ENCODE measurements around the gene EDAR. TPM values are rescaled to one million over a fixed set of nuclear protein-coding genes. Genes with fewer than 3 reads are reported as not detected.

The EDAR gene
- total and polyA plus RNA-seq, 2 of the 4 experiments (the other 2 are of a cell fraction): not detected

GRCh38 chr2:109018452-109018851, 29.4 kb upstream of the EDAR start:
- DNase-seq (no peak), ATAC-seq (ENCODE audit: low read depth) (no peak)
- H2AK9ac ChIP-seq (replicated peaks; ENCODE audit: low read depth, low read length, poor library complexity): no peak overlapping the region
- no peak overlapping the region for H2AK5ac ChIP-seq (ENCODE audit: low read depth, low read length)
- H3K27me3 ChIP-seq (ENCODE audit: control insufficient read depth, insufficient read depth, low read length): peaks cover 63% of the 10 kb centered on the region
- 92% methylated on average over 4 of the region's 5 CpGs; no CpG with 5 or more reads in 1 of the 2 experiments for WGBS, 2 experiments (ENCODE audit: extremely low coverage in 2 of 2, insufficient read length in 1 of 2)
- H3K9ac ChIP-seq (ENCODE audit: low read depth, low read length): no peak overlapping the region
- dilution Hi-C loops (cut with HindIII; ENCODE audit: low sequenced_read_pairs, unreplicated experiment): no loop called here
- no peak overlapping the region for H3K4me2 ChIP-seq (ENCODE audit: low read depth, low read length)
- no peak overlapping the region for H2AFZ ChIP-seq (replicated peaks; ENCODE audit: low read length, poor library complexity)
- H3K4me1 ChIP-seq (ENCODE audit: control insufficient read depth, insufficient read depth, low read length): no peaks in the 10 kb centered on the region
- H3K4ac ChIP-seq (ENCODE audit: low read depth, low read length): no peak overlapping the region
- H3K9me1 ChIP-seq (ENCODE audit: insufficient read depth, low read length): no peaks in the 10 kb centered on the region
- no peak overlapping the region for H3K4me3 ChIP-seq (ENCODE audit: insufficient read depth, low read depth, low read length)
- in situ Hi-C loops (cut with MboI; ENCODE audit: low sequenced_read_pairs): no loop called here
- TF ChIP-seq MXI1 (IDR thresholded peaks at IDR 0.05; ENCODE audit: borderline replicate concordance, low read depth, low read length) (no peak), BHLHE40 (IDR thresholded peaks at IDR 0.05; ENCODE audit: low read depth, low read length) (no peak), RAD21 (IDR thresholded peaks at IDR 0.05; ENCODE audit: low read length) (no peak), SMC3 (IDR thresholded peaks at IDR 0.05; ENCODE audit: low read depth, low read length) (no peak), POLR2A (IDR thresholded peaks at IDR 0.05; ENCODE audit: low read depth, low read length) (no peak), FOS (IDR thresholded peaks at IDR 0.05; ENCODE audit: low read depth, low read length) (no peak), USF2 (IDR thresholded peaks at IDR 0.05; ENCODE audit: low read depth, low read length) (no peak), RCOR1 (IDR thresholded peaks at IDR 0.05; ENCODE audit: insufficient replicate concordance, low read length) (no peak), NFE2L2 (IDR thresholded peaks at IDR 0.05; ENCODE audit: low read depth, low read length) (no peak), MAZ (IDR thresholded peaks at IDR 0.05; ENCODE audit: borderline replicate concordance, low read depth, low read length) (no peak), CEBPB (IDR thresholded peaks at IDR 0.05; ENCODE audit: low read depth, low read length) (no peak), RFX5 (IDR thresholded peaks at IDR 0.05; ENCODE audit: low read depth, low read length) (no peak), ELK1 (IDR thresholded peaks at IDR 0.05; ENCODE audit: borderline replicate concordance, low read depth, low read length) (no peak), MAFK (IDR thresholded peaks at IDR 0.05; ENCODE audit: low read depth, low read length) (no peak), CHD1 (IDR thresholded peaks at IDR 0.05; ENCODE audit: low read depth, low read length) (no peak), CTCF (conservative IDR thresholded peaks at IDR 0.05; ENCODE audit: low read depth, low read length) (no peak)
- no peaks in the 10 kb centered on the region for H4K20me1 ChIP-seq (ENCODE audit: insufficient read depth, low read length)
- H3K36me3 ChIP-seq (ENCODE audit: control insufficient read depth, insufficient read depth, low read length): no peaks in the 10 kb centered on the region
- no peak overlapping the region for H3K27ac ChIP-seq (ENCODE audit: insufficient read depth, low read length)
- POLR2A ChIA-PET (ENCODE audit: unreplicated experiment): no interaction called here
- no peak overlapping the region for H2BK15ac ChIP-seq (ENCODE audit: low read depth, low read length)
- H2BK120ac ChIP-seq (ENCODE audit: low read depth, low read length): no peak overlapping the region
- no peaks in the 10 kb centered on the region for H3K9me3 ChIP-seq (ENCODE audit: control insufficient read depth, insufficient read depth, low read length)
- no peak overlapping the region for H2BK20ac ChIP-seq (ENCODE audit: low read depth, low read length)
- no peak overlapping the region for H4K5ac ChIP-seq (ENCODE audit: low read depth, low read length)
- intact Hi-C loops (cut with micrococcal nuclease): no loop called here
- H3K14ac ChIP-seq (replicated peaks; ENCODE audit: low read depth, low read length): no peak overlapping the region
- no peak overlapping the region for H4K91ac ChIP-seq (ENCODE audit: insufficient read depth, low read depth, low read length)
- no peak overlapping the region for H4K8ac ChIP-seq (ENCODE audit: low read depth in 2 of 2, low read length in 2 of 2)
- no peak overlapping the region for H3K23ac ChIP-seq (ENCODE audit: low read depth, low read length)
- H2BK5ac ChIP-seq (ENCODE audit: low read depth, low read length, poor library complexity, severe bottlenecking): no peak overlapping the region
- H3K79me1 ChIP-seq (ENCODE audit: low read depth in 1 of 2, low read length in 2 of 2): no peaks in the 10 kb centered on the region
- no TSS peak for BruUV-seq (replicated peaks)
- H3K56ac ChIP-seq (ENCODE audit: extremely low read depth, insufficient read depth, low read length): no peak overlapping the region
- CTCF ChIA-PET: no interaction called here
- no peak overlapping the region for H3K18ac ChIP-seq (ENCODE audit: low read depth, low read length)

Data from IMR-90 (cell line).